MM.1S (cell line): ENCODE data around the gene DUOXA1.

Experiments
- EZH2 ChIP-seq: fragments of 300-600 bp; sonication (generic); optimal IDR thresholded peaks from 2 replicates; pipeline ENCODE3; 2017; ENCODE audit warnings: low read depth, mild to moderate bottlenecking, antibody characterized with exemption, low read length, mixed read lengths
- EZH2phosphoT487 ChIP-seq: fragments of 300-600 bp; sonication (generic); IDR thresholded peaks from 2 replicates; pipeline ENCODE4 v1.6.1; 2018; ENCODE audit warnings: antibody characterized with exemption, low read length
- TF ChIP-seq, protein P1 (sequence below): fragments of 300-600 bp; sonication (generic); IDR thresholded peaks from 2 replicates; pipeline ENCODE4 v1.5.1; 2016; ENCODE audit warnings: antibody characterized with exemption, low read length, mixed read lengths

GRCh38 chr15:45168286-45168685 is 38.6 kb upstream of the DUOXA1 start:
- no peak for TF ChIP-seq EZH2
- TF ChIP-seq, protein P1, sequence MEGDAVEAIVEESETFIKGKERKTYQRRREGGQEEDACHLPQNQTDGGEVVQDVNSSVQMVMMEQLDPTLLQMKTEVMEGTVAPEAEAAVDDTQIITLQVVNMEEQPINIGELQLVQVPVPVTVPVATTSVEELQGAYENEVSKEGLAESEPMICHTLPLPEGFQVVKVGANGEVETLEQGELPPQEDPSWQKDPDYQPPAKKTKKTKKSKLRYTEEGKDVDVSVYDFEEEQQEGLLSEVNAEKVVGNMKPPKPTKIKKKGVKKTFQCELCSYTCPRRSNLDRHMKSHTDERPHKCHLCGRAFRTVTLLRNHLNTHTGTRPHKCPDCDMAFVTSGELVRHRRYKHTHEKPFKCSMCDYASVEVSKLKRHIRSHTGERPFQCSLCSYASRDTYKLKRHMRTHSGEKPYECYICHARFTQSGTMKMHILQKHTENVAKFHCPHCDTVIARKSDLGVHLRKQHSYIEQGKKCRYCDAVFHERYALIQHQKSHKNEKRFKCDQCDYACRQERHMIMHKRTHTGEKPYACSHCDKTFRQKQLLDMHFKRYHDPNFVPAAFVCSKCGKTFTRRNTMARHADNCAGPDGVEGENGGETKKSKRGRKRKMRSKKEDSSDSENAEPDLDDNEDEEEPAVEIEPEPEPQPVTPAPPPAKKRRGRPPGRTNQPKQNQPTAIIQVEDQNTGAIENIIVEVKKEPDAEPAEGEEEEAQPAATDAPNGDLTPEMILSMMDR, result no peak
- no peak for TF ChIP-seq EZH2phosphoT487
